Measurements from ENCODE around the gene KLF6. TPM values are rescaled to one million over a fixed set of nuclear protein-coding genes. Genes with fewer than 3 reads are reported as not detected.
A peak's percentile ranks its signal among the peaks of the same experiment; 100 is the strongest.

KLF6 gene
- total and polyA plus RNA-seq, 11 donors = 15.2 to 106 (median 52.2) TPM

DNA sequence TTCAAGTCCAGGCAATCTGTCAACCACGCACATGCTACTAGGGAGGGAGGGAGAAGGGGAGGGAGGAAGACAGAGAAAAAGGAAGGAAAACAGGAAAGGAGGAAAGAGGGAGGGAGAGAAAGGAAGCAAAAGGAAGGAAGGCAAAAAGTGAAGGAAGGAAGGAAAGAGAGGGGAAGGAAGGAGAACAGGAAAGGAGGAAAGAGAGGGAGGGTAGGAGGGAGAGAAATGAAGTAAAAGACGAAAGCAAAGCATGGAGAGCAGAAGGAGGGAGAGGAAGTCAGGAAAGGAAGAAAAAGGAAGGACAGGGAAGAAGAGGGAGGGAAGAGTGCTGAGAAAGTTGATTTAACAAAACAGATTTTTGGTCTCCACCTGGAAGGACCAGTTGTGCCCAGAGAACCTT is 25.6 kb downstream of the KLF6 start:
- intact Hi-C loops (cut with DNase I) = no loop called here

DNA sequence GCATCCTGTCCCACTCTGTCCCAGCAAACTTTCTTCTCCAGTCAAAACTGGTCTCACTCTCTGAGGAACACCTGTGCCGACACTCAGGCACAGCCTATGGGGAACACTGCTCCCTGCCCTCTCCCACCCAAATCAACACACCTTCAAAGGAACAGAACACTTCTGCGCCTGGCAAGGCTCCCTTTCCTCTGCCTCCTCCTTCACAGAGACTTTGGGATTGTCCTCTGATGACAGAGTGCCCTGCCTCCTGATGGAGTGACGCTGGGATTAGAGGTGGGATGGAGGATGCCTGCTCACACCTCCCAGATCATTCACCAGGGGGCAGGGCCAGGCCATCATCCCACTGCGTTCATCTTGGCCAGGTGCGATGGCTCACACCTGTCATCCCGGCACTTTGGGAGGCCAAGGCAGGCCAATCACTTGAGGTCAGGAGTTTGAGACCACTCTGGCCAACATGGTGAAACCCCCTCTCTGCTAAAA is 26.5 kb downstream of the KLF6 start:
- intact Hi-C loops (cut with DNase I) = no loop called here
- TF ChIP-seq, protein P1, sequence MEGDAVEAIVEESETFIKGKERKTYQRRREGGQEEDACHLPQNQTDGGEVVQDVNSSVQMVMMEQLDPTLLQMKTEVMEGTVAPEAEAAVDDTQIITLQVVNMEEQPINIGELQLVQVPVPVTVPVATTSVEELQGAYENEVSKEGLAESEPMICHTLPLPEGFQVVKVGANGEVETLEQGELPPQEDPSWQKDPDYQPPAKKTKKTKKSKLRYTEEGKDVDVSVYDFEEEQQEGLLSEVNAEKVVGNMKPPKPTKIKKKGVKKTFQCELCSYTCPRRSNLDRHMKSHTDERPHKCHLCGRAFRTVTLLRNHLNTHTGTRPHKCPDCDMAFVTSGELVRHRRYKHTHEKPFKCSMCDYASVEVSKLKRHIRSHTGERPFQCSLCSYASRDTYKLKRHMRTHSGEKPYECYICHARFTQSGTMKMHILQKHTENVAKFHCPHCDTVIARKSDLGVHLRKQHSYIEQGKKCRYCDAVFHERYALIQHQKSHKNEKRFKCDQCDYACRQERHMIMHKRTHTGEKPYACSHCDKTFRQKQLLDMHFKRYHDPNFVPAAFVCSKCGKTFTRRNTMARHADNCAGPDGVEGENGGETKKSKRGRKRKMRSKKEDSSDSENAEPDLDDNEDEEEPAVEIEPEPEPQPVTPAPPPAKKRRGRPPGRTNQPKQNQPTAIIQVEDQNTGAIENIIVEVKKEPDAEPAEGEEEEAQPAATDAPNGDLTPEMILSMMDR (IDR thresholded peaks at IDR 0.05) = no peak
- TF ChIP-seq POLR2A (IDR thresholded peaks at IDR 0.05) = no peak
- ATAC-seq (no peak), DNase-seq (no peak)
- peak overlapping the region in 1 of 12 donors; percentile 82 for H3K27ac ChIP-seq
- H3K4me1 ChIP-seq = peaks cover 0 to 67% (median 18%) of the 10 kb centered on the region in 12 donors
- H3K27me3 ChIP-seq = no peaks in the 10 kb centered on the region
- H3K9me3 ChIP-seq = no peaks in the 10 kb centered on the region
- H3K4me3 ChIP-seq = no peak overlapping the region
- WGBS, 4 donors = 94 to 97% (median 96%) methylated on average over 5 to 6 of the region's 6 CpGs
- H3K36me3 ChIP-seq = no peaks in the 10 kb centered on the region

More for the DNA sequence above, 25.6 kb downstream of the KLF6 start:
- Histone ChIP-seq H3K27ac (no peak overlapping the region), H3K4me1 (peaks cover 0 to 76% (median 19%) of the 10 kb centered on the region in 12 donors), H3K27me3 (no peaks in the 10 kb centered on the region), H3K9me3 (no peaks in the 10 kb centered on the region), H3K4me3 (no peak overlapping the region), H3K36me3 (no peaks in the 10 kb centered on the region)
- no peak for TF ChIP-seq POLR2A (IDR thresholded peaks at IDR 0.05)
- TF ChIP-seq, protein P1 (IDR thresholded peaks at IDR 0.05) = no peak
- ATAC-seq (no peak), DNase-seq (no peak)
- 79 to 91% (median 83%) methylated on average over 2 of the region's 2 CpGs for WGBS, 4 donors

GRCh38 chr10:3757638-3758490 is 27.1 kb downstream of the KLF6 start:
- Histone ChIP-seq H3K4me1 (peaks cover 0 to 63% (median 18%) of the 10 kb centered on the region in 12 donors), H3K4me3 (no peak overlapping the region), H3K9me3 (no peaks in the 10 kb centered on the region), H3K36me3 (no peaks in the 10 kb centered on the region), H3K27me3 (no peaks in the 10 kb centered on the region), H3K27ac (peak overlapping the region in 1 of 12 donors; percentile 82)
- intact Hi-C loops (cut with DNase I) = no loop called here
- TF ChIP-seq POLR2A (IDR thresholded peaks at IDR 0.05) = no peak
- TF ChIP-seq, protein P1 (IDR thresholded peaks at IDR 0.05) = no peak
- ATAC-seq (no peak), DNase-seq (no peak)
- WGBS, 4 donors = 66 to 75% (median 73%) methylated on average over 14 of the region's 14 CpGs

DNA sequence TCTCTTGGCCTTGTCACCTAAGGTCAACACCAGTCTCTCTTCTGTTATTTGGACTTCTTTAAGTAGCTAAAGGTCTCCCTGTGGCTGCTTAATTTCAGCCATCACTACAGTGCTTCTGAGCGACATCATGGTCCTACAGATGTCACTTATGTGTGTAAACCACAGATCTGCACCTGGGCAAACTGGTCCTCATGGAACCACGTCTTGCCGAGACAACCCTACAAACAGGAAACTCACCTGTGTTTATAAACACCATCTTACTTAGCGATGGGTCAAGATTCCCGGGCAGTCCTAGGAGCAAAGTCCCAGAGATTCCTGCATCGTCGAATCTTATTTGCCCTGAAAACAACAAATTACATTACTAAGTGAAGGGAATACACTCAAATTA is 27.8 kb downstream of the KLF6 start:
- H3K27me3 ChIP-seq = no peaks in the 10 kb centered on the region
- H3K9me3 ChIP-seq = no peaks in the 10 kb centered on the region
- peaks cover 0 to 63% (median 18%) of the 10 kb centered on the region in 12 donors for H3K4me1 ChIP-seq
- no peak overlapping the region for H3K4me3 ChIP-seq
- WGBS, 4 donors = 91 to 98% (median 97%) methylated on average over 7 of the region's 7 CpGs
- intact Hi-C loops (cut with DNase I) = no loop called here
- ATAC-seq = no peak
- DNase-seq = no peak
- no peaks in the 10 kb centered on the region for H3K36me3 ChIP-seq
- peak overlapping the region in 2 of 12 donors; percentile 77 to 82 for H3K27ac ChIP-seq
- TF ChIP-seq POLR2A (IDR thresholded peaks at IDR 0.05) = no peak
- TF ChIP-seq, protein P1 (IDR thresholded peaks at IDR 0.05) = no peak

All from heart left ventricle (tissue), 16 donors.